Panc1 (cell line): ENCODE measurements around the gene TRANK1.

Experiments used
- CTCF ChIP-seq: fragments of 450-650 bp; IDR thresholded peaks from 2 replicates; pipeline ENCODE4 v1.5.1; 2017; ENCODE audit warnings: mild to moderate bottlenecking
- POLR2AphosphoS5 ChIP-seq: IDR thresholded peaks from 2 replicates; pipeline ENCODE4 v1.6.1; 2012; ENCODE audit warnings: mild to moderate bottlenecking, low read depth, low read length, moderate library complexity
- REST ChIP-seq, 2 experiments: IDR thresholded peaks; 2 replicates each; pipeline ENCODE4 v1.6.1; 2011 to 2012; ENCODE audit warnings: low read depth in 2 of 2, control low read depth in 1 of 2, low read length in 1 of 2, mild to moderate bottlenecking in 1 of 2, moderate library complexity in 1 of 2; ENCODE audit not compliant: insufficient read depth in 1 of 2
- SIN3A ChIP-seq: IDR thresholded peaks from 2 replicates; pipeline ENCODE4 v1.6.1; 2012; ENCODE audit warnings: low read depth, mild to moderate bottlenecking, low read length, moderate library complexity, borderline replicate concordance; ENCODE audit not compliant: insufficient read depth

- TF ChIP-seq CTCF (no peak), SIN3A (no peak), REST (IDR thresholded peaks at IDR 0.05; ENCODE audit: insufficient read depth in 1 of 2, low read depth in 2 of 2, low read length in 1 of 2) (no peak), POLR2AphosphoS5 (no peak)
Observed at GRCh38 chr3:36891701-36892160, 53.1 kb downstream of the TRANK1 start.
